Measurements from ENCODE around the gene WFIKKN2.

The WFIKKN2 gene

GRCh38 chr17:50829332-50829731 lies 6.1 kb upstream of the WFIKKN2 start:
- TF ChIP-seq ZNF280C (tag by site-specific recombination; IDR thresholded peaks at IDR 0.05), result no peak
- no peak for TF ChIP-seq ZBTB21 (tag by site-specific recombination; IDR thresholded peaks at IDR 0.05)
- TF ChIP-seq ZNF473 (tag by site-specific recombination; IDR thresholded peaks at IDR 0.05), result no peak
- TF ChIP-seq MZF1 (tag by site-specific recombination; IDR thresholded peaks at IDR 0.05; ENCODE audit: borderline replicate concordance), result no peak
- TF ChIP-seq MYNN (tag by site-specific recombination; IDR thresholded peaks at IDR 0.05; ENCODE audit: borderline replicate concordance), result no peak
- TF ChIP-seq ZBTB48 (tag by site-specific recombination; IDR thresholded peaks at IDR 0.05), result no peak
- TF ChIP-seq, protein P1, sequence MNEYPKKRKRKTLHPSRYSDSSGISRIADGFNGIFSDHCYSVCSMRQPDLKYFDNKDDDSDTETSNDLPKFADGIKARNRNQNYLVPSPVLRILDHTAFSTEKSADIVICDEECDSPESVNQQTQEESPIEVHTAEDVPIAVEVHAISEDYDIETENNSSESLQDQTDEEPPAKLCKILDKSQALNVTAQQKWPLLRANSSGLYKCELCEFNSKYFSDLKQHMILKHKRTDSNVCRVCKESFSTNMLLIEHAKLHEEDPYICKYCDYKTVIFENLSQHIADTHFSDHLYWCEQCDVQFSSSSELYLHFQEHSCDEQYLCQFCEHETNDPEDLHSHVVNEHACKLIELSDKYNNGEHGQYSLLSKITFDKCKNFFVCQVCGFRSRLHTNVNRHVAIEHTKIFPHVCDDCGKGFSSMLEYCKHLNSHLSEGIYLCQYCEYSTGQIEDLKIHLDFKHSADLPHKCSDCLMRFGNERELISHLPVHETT (tag by site-specific recombination; IDR thresholded peaks at IDR 0.05), result no peak
- TF ChIP-seq, protein P2, sequence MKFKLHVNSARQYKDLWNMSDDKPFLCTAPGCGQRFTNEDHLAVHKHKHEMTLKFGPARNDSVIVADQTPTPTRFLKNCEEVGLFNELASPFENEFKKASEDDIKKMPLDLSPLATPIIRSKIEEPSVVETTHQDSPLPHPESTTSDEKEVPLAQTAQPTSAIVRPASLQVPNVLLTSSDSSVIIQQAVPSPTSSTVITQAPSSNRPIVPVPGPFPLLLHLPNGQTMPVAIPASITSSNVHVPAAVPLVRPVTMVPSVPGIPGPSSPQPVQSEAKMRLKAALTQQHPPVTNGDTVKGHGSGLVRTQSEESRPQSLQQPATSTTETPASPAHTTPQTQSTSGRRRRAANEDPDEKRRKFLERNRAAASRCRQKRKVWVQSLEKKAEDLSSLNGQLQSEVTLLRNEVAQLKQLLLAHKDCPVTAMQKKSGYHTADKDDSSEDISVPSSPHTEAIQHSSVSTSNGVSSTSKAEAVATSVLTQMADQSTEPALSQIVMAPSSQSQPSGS (tag by site-specific recombination; IDR thresholded peaks at IDR 0.05; ENCODE audit: low read depth), result no peak
- no peak for TF ChIP-seq ZNF621 (tag by site-specific recombination; IDR thresholded peaks at IDR 0.05)
- TF ChIP-seq ZNF138 (tag by site-specific recombination; IDR thresholded peaks at IDR 0.05; ENCODE audit: borderline replicate concordance), result no peak
- no peak for TF ChIP-seq ZNF121 (tag by site-specific recombination; IDR thresholded peaks at IDR 0.05)
- TF ChIP-seq ZNF837 (tag by site-specific recombination; IDR thresholded peaks at IDR 0.05), result no peak
- no peak for TF ChIP-seq ZNF302 (tag by site-specific recombination; IDR thresholded peaks at IDR 0.05; ENCODE audit: low read depth)
- ChIA-PET CTCF (interaction anchor here (1.0 to 1.9 kb wide), 4 partner anchors 12 to 127 kb away, joined by 4 to 11 read pairs (median 9); no protein-coding TSS in a partner anchor), POLR2A (interaction anchor here (2.1 kb wide), 1 partner anchor 37 kb away, joined by 7 read pairs; the partner anchor contains the start of gene TOB1)
- Histone ChIP-seq H3K36me3 (ENCODE audit: control insufficient read depth in 2 of 2, insufficient read depth in 1 of 2, low read length in 2 of 2) (no peaks in the 10 kb centered on the region), H3K9me3 (ENCODE audit: control insufficient read depth, insufficient read depth, low read depth, low read length) (no peaks in the 10 kb centered on the region), H3K27ac (ENCODE audit: extremely low read depth, low read depth, low read length) (no peak overlapping the region), H3K4me3 (ENCODE audit: low read depth, low read length) (no peak overlapping the region), H3K4me1 (ENCODE audit: control insufficient read depth, insufficient read depth, low read length) (no peaks in the 10 kb centered on the region)

GRCh38 chr17:50830352-50830751 lies 5.0 kb upstream of the WFIKKN2 start:
- Histone ChIP-seq H3K36me3 (ENCODE audit: control insufficient read depth in 2 of 2, insufficient read depth in 1 of 2, low read length in 2 of 2) (no peaks in the 10 kb centered on the region), H3K4me1 (ENCODE audit: control insufficient read depth, insufficient read depth, low read length) (no peaks in the 10 kb centered on the region), H3K9me3 (ENCODE audit: control insufficient read depth, insufficient read depth, low read depth, low read length) (no peaks in the 10 kb centered on the region), H3K4me3 (ENCODE audit: low read depth, low read length) (no peak overlapping the region), H3K27ac (ENCODE audit: extremely low read depth, low read depth, low read length) (no peak overlapping the region)
- TF ChIP-seq ZNF394 (tag by site-specific recombination; IDR thresholded peaks at IDR 0.05; ENCODE audit: borderline replicate concordance) (0 out of 2 replicates have a peak, but pooled peaks have one; percentile 27), ZNF510 (tag by site-specific recombination; IDR thresholded peaks at IDR 0.05; ENCODE audit: insufficient replicate concordance) (no peak), ZBTB17 (tag by site-specific recombination; IDR thresholded peaks at IDR 0.05) (no peak; the same call in 1 of the 2 replicates), ZNF449 (tag by site-specific recombination; IDR thresholded peaks at IDR 0.05) (no peak), ZNF140 (tag by site-specific recombination; IDR thresholded peaks at IDR 0.05) (no peak), ZNF677 (tag by site-specific recombination; IDR thresholded peaks at IDR 0.05) (no peak), SALL2 (tag by site-specific recombination; IDR thresholded peaks at IDR 0.05; ENCODE audit: borderline replicate concordance) (no peak), ZBTB21 (tag by site-specific recombination; IDR thresholded peaks at IDR 0.05) (no peak)
- ChIA-PET CTCF (interaction anchor here (0.6 to 1.9 kb wide), 7 partner anchors 11 to 123 kb away, joined by 3 to 11 read pairs (median 3); no protein-coding TSS in a partner anchor), POLR2A (no interaction called here)

Data from HEK293 (cell line).